Esophagus squamous epithelium (tissue), 5 donors: ENCODE data around the gene NHSL1. TPM values are rescaled to one million over a fixed set of nuclear protein-coding genes. Genes with fewer than 3 reads are reported as not detected.
A peak's percentile ranks its signal among the peaks of the same experiment; 100 is the strongest.

Source experiments
- DNase-seq: peaks from one replicate; lab custom pipeline; 2025; lab: John Stamatoyannopoulos, UW
- H3K27ac ChIP-seq, 4 donors: fragments of 200-600 bp; sonication (generic); one replicate each; pipeline ENCODE4 v1.5.1; 2016 to 2019; ENCODE audit warnings: mild to moderate bottlenecking in 1 of 4
- H3K27me3 ChIP-seq, 4 donors: fragments of 200-600 bp; sonication (generic); 1 replicate in 3 of 4; 2 replicates in 1 of 4; pipeline versions ENCODE4 v1.5.1 to v1.6.0; 2017 to 2021; ENCODE audit warnings: antibody characterized with exemption in 1 of 4
- H3K36me3 ChIP-seq, 3 donors: fragments of 200-600 bp; sonication (generic); one replicate each; pipeline ENCODE4 v1.5.1; 2016 to 2019
- H3K4me1 ChIP-seq, 3 donors: fragments of 200-600 bp; sonication (generic); one replicate each; pipeline ENCODE4 v1.5.1; 2017 to 2019
- H3K4me3 ChIP-seq, 4 donors: fragments of 200-600 bp; sonication (generic); 1 replicate in 3 of 4; 2 replicates in 1 of 4; pipeline ENCODE4 v1.5.1; 2016 to 2019; ENCODE audit warnings: mild to moderate bottlenecking in 2 of 4, moderate library complexity in 1 of 4
- H3K9me3 ChIP-seq, 3 donors: fragments of 200-600 bp; sonication (generic); one replicate each; pipeline ENCODE4 v1.5.1; 2016 to 2019
- POLR2A ChIP-seq, 4 donors: fragments of 450-650 bp; IDR thresholded peaks; one replicate each; pipeline ENCODE4 v1.6.1; 2017; ENCODE audit warnings: antibody characterized with exemption in 4 of 4, mild to moderate bottlenecking in 4 of 4, moderate library complexity in 3 of 4
- WGBS, 2 donors: methylation state at CpG; one replicate each; pipeline ENCODE4 v1.1.5; 2018; 5-methylcytosine and 5-hydroxymethylcytosine counted together
- intact Hi-C: fragments of 100-400 bp; cut with DNase I; formaldehyde crosslinking; loops from one replicate; pipeline ENCODE4 v1.15.0; 2022
- total RNA-seq, 4 donors: library from RNA; depleted of rRNA; stranded (reverse); fragments of >200 nt; gene quantifications; one replicate each; pipeline ENCODE4 v1.1.0, GENCODE V29; 2016
- TF ChIP-seq, protein P1 (sequence below), 6 experiments: fragments of 450-650 bp in 4 of 6; fragments of 200-600 bp in 2 of 6; sonication (generic) in 2 of 6; IDR thresholded peaks; one replicate each; pipeline ENCODE4 v1.5.1; 2016 to 2019; ENCODE audit warnings: antibody characterized with exemption in 6 of 6, mild to moderate bottlenecking in 4 of 6, moderate library complexity in 4 of 6
- donor health status: DM: yes; HTN: yes; CAD: no.

NHSL1 gene
- total RNA-seq, 4 donors from 2014 or later, result 13.1 to 58.2 (median 32.0) TPM

DNA sequence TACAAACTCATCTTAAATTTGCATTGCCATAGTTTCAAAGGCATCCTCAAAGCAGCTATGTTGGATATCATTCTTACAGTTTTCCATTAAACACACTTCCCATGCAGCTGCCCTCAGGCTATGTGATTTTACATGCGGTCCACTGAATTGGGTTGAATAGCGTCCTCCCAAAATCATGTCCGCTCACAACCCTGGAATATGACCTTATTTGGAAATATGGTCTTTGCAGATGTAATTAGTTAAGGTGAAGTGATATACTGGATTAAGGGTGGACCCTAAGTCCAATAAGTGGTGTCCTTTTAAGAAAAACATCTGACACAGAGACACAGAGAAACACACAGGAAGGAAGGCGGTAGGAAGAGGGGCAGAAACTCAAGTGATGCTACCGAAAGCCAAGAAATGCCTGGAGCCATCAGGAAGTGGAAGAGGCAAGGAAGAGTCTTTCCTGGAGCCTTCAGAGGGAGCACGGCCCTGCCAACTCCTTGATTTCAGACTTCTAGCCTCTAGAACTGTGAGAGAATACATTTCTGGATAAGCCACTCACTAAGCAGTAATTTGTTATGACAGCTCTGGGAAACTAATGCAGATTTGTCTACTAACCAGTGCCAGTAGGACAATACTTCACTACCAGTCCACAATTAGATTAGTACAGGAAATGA, 42.7 kb upstream of the NHSL1 start:
- DNase-seq, result no peak
- Histone ChIP-seq H3K27ac (peak overlapping the region in 2 of 4 donors; percentile 7 to 72), H3K36me3 (no peaks in the 10 kb centered on the region), H3K4me1 (peaks cover 0 to 33% (median 6%) of the 10 kb centered on the region in 3 donors), H3K4me3 (peak overlapping the region in 1 of 4 donors; percentile 1), H3K27me3 (no peaks in the 10 kb centered on the region), H3K9me3 (no peaks in the 10 kb centered on the region)
- TF ChIP-seq, protein P1, sequence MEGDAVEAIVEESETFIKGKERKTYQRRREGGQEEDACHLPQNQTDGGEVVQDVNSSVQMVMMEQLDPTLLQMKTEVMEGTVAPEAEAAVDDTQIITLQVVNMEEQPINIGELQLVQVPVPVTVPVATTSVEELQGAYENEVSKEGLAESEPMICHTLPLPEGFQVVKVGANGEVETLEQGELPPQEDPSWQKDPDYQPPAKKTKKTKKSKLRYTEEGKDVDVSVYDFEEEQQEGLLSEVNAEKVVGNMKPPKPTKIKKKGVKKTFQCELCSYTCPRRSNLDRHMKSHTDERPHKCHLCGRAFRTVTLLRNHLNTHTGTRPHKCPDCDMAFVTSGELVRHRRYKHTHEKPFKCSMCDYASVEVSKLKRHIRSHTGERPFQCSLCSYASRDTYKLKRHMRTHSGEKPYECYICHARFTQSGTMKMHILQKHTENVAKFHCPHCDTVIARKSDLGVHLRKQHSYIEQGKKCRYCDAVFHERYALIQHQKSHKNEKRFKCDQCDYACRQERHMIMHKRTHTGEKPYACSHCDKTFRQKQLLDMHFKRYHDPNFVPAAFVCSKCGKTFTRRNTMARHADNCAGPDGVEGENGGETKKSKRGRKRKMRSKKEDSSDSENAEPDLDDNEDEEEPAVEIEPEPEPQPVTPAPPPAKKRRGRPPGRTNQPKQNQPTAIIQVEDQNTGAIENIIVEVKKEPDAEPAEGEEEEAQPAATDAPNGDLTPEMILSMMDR (IDR thresholded peaks at IDR 0.05), result no peak
- no peak for TF ChIP-seq POLR2A (IDR thresholded peaks at IDR 0.05)
- 73 to 82% methylated on average over 6 of the region's 6 CpGs for WGBS, 2 donors
- intact Hi-C loops, result no loop called here

DNA sequence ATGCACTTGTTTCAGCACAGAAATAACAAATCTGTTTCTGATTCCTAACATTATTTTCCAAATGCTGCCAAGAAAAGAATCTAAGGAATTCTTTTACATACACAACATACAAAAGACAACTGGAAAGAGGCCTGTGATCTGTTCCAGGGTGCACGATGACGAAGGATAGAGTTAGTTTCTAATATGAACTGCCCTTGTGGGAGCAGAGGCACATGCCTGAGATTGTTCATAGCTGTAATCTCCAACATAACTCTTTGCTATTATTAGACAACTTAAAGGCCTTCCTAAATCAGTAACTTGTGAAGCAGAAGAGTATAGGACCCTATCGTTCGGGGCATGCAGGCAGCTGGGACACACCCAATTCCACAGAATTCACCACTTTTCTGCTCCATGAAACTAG, 41.2 kb upstream of the NHSL1 start:
- Histone ChIP-seq H3K27ac (peak overlapping the region in 2 of 4 donors; percentile 1 to 62), H3K4me3 (no peak overlapping the region), H3K4me1 (peaks cover 0 to 28% (median 6%) of the 10 kb centered on the region in 3 donors)

DNA sequence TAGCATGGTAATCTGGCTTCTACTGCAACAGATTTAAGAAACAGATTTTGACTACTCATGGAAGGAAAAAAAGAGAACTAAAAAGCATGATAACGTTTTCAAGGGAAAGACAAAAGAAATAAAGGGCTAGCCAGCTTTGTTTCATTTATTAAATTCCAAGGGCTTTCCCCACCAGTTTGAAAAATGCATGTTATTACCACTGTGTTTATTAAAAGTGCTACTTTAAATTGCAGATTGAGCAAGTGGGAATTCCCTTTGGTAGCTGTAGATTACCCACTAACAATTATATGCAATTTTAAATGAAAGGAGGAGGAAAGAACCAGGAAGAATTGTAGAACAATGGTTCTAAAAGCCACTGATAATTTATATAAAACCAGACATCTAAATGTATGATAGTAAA, 40.6 kb upstream of the NHSL1 start:
- no peak overlapping the region for H3K27ac ChIP-seq

More for the DNA sequence above, 41.2 kb upstream of the NHSL1 start:
- WGBS, 2 donors, result 41 to 52% methylated on average over 3 to 4 of the region's 4 CpGs
- Histone ChIP-seq H3K9me3 (no peaks in the 10 kb centered on the region), H3K36me3 (no peaks in the 10 kb centered on the region), H3K27me3 (no peaks in the 10 kb centered on the region)
- intact Hi-C loops, result no loop called here
- no peak for DNase-seq
- TF ChIP-seq POLR2A (IDR thresholded peaks at IDR 0.05), result no peak
- TF ChIP-seq, protein P1 (IDR thresholded peaks at IDR 0.05), result no peak

DNA sequence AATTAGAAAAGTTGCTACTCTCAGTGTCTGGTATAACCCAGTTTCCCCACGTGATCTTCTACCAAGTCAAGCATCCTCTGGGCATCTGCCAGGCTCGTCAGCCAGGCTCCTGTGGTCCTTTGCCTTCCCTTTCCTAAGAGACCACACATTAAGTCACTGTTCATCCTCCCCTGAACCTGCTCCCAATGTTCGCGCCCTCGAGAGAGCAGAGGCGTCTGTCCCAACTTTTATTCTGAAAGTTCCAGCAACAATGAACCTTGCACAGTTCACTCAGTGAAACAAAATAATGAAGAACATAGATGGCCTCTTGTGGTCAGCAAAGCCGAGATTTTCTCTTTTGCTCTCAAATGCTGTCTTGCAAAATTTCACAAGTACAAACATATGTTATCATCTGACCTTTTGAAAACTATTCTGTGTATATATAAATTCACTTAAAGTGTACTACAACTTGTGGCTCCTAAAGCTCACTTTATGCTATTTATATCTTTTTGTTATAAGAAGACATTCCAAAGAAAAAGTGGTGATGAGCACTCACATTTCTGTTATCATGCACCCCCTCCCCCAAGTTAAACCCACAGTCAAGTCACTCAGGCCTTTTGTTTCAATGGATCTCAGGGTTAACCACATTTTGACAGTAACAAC, 39.2 kb upstream of the NHSL1 start:
- WGBS, 2 donors, result 69 to 88% methylated on average over 7 of the region's 7 CpGs
- TF ChIP-seq, protein P1 (IDR thresholded peaks at IDR 0.05), result no peak
- no peak for TF ChIP-seq POLR2A (IDR thresholded peaks at IDR 0.05)
- intact Hi-C loops, result no loop called here
- no peaks in the 10 kb centered on the region for H3K36me3 ChIP-seq
- no peaks in the 10 kb centered on the region for H3K9me3 ChIP-seq
- H3K27ac ChIP-seq, result no peak overlapping the region
- DNase-seq, result no peak
- H3K4me3 ChIP-seq, result no peak overlapping the region
- H3K27me3 ChIP-seq, result no peaks in the 10 kb centered on the region
- peaks cover 0 to 26% (median 6%) of the 10 kb centered on the region in 3 donors for H3K4me1 ChIP-seq

More for the DNA sequence above, 40.6 kb upstream of the NHSL1 start:
- no peaks in the 10 kb centered on the region for H3K36me3 ChIP-seq
- 16 to 38% methylated on average over 1 of the region's 1 CpG for WGBS, 2 donors
- intact Hi-C loops, result no loop called here
- no peaks in the 10 kb centered on the region for H3K9me3 ChIP-seq
- H3K4me3 ChIP-seq, result no peak overlapping the region
- no peaks in the 10 kb centered on the region for H3K27me3 ChIP-seq
- DNase-seq, result no peak
- H3K4me1 ChIP-seq, result peaks cover 0 to 26% (median 6%) of the 10 kb centered on the region in 3 donors
- TF ChIP-seq POLR2A (IDR thresholded peaks at IDR 0.05), result no peak
- TF ChIP-seq, protein P1 (IDR thresholded peaks at IDR 0.05), result no peak

DNA sequence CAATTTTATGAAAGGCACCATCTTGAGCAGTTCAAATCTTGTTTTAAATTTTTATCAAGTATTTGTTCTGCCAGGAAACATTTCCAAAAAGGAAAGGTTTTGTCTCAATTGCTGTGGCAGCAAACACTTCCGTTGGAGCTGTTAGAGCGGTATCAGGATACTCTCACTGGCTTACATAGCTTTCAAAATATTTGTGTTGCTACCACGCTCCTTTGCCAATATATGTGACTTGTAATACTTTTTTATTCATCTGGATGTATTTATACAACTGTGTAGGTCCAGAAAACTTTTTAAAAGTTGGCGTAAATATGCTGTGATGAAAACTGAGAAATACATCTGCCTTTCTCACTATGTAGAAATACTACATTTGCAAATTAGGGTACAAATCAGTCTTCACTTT, 37.8 kb upstream of the NHSL1 start:
- no peaks in the 10 kb centered on the region for H3K9me3 ChIP-seq
- no peak overlapping the region for H3K27ac ChIP-seq
- WGBS, 2 donors, result 45 to 67% methylated on average over 4 of the region's 4 CpGs
- H3K36me3 ChIP-seq, result no peaks in the 10 kb centered on the region
- intact Hi-C loops, result no loop called here
- H3K4me1 ChIP-seq, result peaks cover 0 to 24% (median 5%) of the 10 kb centered on the region in 3 donors
- DNase-seq, result no peak
- H3K27me3 ChIP-seq, result no peaks in the 10 kb centered on the region
- H3K4me3 ChIP-seq, result no peak overlapping the region
- TF ChIP-seq, protein P1 (IDR thresholded peaks at IDR 0.05), result no peak
- no peak for TF ChIP-seq POLR2A (IDR thresholded peaks at IDR 0.05)
